ENCODE results near the gene KCNQ1. TPM values are rescaled to one million over a fixed set of nuclear protein-coding genes. Genes with fewer than 3 reads are reported as not detected.
A peak's percentile ranks its signal among the peaks of the same experiment; 100 is the strongest.

The KCNQ1 gene
- total and polyA plus RNA-seq, 9 donors = 1.4 to 17.2 (median 3.8) TPM

- Histone ChIP-seq H3K4me1 (ENCODE audit: insufficient read depth) (peaks cover 4% of the 10 kb centered on the region), H3K9me3 (no peaks in the 10 kb centered on the region), H3K27me3 (no peaks in the 10 kb centered on the region), H3K27ac (no peak overlapping the region), H3K36me3 (no peaks in the 10 kb centered on the region), H3K4me3 (no peak overlapping the region)
- intact Hi-C loops (cut with DNase I) = no loop called here
- 89 to 91% (median 90%) methylated on average over 12 of the region's 12 CpGs for WGBS, 3 donors
- TF ChIP-seq EP300 (IDR thresholded peaks at IDR 0.05) (no peak), POLR2A (IDR thresholded peaks at IDR 0.05) (no peak)
- TF ChIP-seq, protein P1, sequence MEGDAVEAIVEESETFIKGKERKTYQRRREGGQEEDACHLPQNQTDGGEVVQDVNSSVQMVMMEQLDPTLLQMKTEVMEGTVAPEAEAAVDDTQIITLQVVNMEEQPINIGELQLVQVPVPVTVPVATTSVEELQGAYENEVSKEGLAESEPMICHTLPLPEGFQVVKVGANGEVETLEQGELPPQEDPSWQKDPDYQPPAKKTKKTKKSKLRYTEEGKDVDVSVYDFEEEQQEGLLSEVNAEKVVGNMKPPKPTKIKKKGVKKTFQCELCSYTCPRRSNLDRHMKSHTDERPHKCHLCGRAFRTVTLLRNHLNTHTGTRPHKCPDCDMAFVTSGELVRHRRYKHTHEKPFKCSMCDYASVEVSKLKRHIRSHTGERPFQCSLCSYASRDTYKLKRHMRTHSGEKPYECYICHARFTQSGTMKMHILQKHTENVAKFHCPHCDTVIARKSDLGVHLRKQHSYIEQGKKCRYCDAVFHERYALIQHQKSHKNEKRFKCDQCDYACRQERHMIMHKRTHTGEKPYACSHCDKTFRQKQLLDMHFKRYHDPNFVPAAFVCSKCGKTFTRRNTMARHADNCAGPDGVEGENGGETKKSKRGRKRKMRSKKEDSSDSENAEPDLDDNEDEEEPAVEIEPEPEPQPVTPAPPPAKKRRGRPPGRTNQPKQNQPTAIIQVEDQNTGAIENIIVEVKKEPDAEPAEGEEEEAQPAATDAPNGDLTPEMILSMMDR (IDR thresholded peaks at IDR 0.05) = no peak
- peak in 1 of 5 donors; percentile 33 for DNase-seq
Observed at GRCh38 chr11:2752204-2752770, 307.5 kb downstream of the KCNQ1 start.

GRCh38 chr11:2752923-2753322 lies 308.1 kb downstream of the KCNQ1 start:
- H3K4me1 ChIP-seq (ENCODE audit: insufficient read depth) = peaks cover 4% of the 10 kb centered on the region
- H3K36me3 ChIP-seq = no peaks in the 10 kb centered on the region
- DNase-seq = peak in 2 of 5 donors; percentile 14 to 43
- H3K4me3 ChIP-seq = no peak overlapping the region
- no peaks in the 10 kb centered on the region for H3K27me3 ChIP-seq
- no peaks in the 10 kb centered on the region for H3K9me3 ChIP-seq
- intact Hi-C loops (cut with DNase I) = no loop called here
- 55 to 67% (median 65%) methylated on average over 12 of the region's 12 CpGs for WGBS, 3 donors
- no peak for TF ChIP-seq EP300 (IDR thresholded peaks at IDR 0.05)
- no peak for TF ChIP-seq POLR2A (IDR thresholded peaks at IDR 0.05)
- TF ChIP-seq, protein P1 (IDR thresholded peaks at IDR 0.05) = no peak
- no peak overlapping the region for H3K27ac ChIP-seq

GRCh38 chr11:2754008-2754407 lies 309.2 kb downstream of the KCNQ1 start:
- Histone ChIP-seq H3K27me3 (no peaks in the 10 kb centered on the region), H3K27ac (no peak overlapping the region), H3K4me1 (ENCODE audit: insufficient read depth) (peaks cover 4% of the 10 kb centered on the region), H3K9me3 (no peaks in the 10 kb centered on the region), H3K4me3 (no peak overlapping the region), H3K36me3 (no peaks in the 10 kb centered on the region)
- TF ChIP-seq POLR2A (IDR thresholded peaks at IDR 0.05) = no peak
- TF ChIP-seq, protein P1 (IDR thresholded peaks at IDR 0.05) = no peak
- TF ChIP-seq EP300 (IDR thresholded peaks at IDR 0.05) = no peak
- intact Hi-C loops (cut with DNase I) = no loop called here
- 79 to 92% (median 86%) methylated on average over 2 of the region's 2 CpGs for WGBS, 3 donors
- no peak for DNase-seq

- Histone ChIP-seq H3K27me3 (no peaks in the 10 kb centered on the region), H3K4me3 (no peak overlapping the region), H3K27ac (no peak overlapping the region), H3K36me3 (no peaks in the 10 kb centered on the region), H3K9me3 (no peaks in the 10 kb centered on the region), H3K4me1 (ENCODE audit: insufficient read depth) (peaks cover 3% of the 10 kb centered on the region)
- WGBS, 3 donors = 75 to 83% (median 81%) methylated on average over 8 of the region's 8 CpGs
- DNase-seq = no peak
- TF ChIP-seq POLR2A (IDR thresholded peaks at IDR 0.05) = no peak
- TF ChIP-seq, protein P1 (IDR thresholded peaks at IDR 0.05) = no peak
- TF ChIP-seq EP300 (IDR thresholded peaks at IDR 0.05) = no peak
- intact Hi-C loops (cut with DNase I) = no loop called here
Observed at GRCh38 chr11:2755071-2755470, 310.3 kb downstream of the KCNQ1 start.
